GM12892 (cell line): ENCODE results near the gene HSPA4.

Experiments
- DNase-seq: peaks from one replicate; pipeline ENCODE4 v3.0.0; 2011; ENCODE audit not compliant: insufficient read length
- FAIRE-seq: peaks from 2 replicates; lab custom pipeline; 2011; peaks lifted over from hg19 to GRCh38; lab: Jason Lieb, UNC
- POLR2A ChIP-seq: IDR thresholded peaks from 2 replicates; pipeline ENCODE4 v1.6.1; 2011; ENCODE audit warnings: low read depth, low read length, control low read depth
- POLR2AphosphoS5 ChIP-seq: IDR thresholded peaks from 2 replicates; pipeline ENCODE4 v1.6.1; 2011; ENCODE audit warnings: low read depth, low read length, control low read depth
- TAF1 ChIP-seq: IDR thresholded peaks from 2 replicates; pipeline ENCODE4 v1.6.1; 2011; ENCODE audit warnings: low read depth, mild to moderate bottlenecking, control low read depth, low read length, borderline replicate concordance

The HSPA4 gene

GRCh38 chr5:133150909-133151544 is 99.2 kb downstream of the HSPA4 start:
- no peak for TF ChIP-seq POLR2AphosphoS5
- TF ChIP-seq TAF1 = no peak
- TF ChIP-seq POLR2A = no peak
- FAIRE-seq = no peak
- no peak for DNase-seq

DNA sequence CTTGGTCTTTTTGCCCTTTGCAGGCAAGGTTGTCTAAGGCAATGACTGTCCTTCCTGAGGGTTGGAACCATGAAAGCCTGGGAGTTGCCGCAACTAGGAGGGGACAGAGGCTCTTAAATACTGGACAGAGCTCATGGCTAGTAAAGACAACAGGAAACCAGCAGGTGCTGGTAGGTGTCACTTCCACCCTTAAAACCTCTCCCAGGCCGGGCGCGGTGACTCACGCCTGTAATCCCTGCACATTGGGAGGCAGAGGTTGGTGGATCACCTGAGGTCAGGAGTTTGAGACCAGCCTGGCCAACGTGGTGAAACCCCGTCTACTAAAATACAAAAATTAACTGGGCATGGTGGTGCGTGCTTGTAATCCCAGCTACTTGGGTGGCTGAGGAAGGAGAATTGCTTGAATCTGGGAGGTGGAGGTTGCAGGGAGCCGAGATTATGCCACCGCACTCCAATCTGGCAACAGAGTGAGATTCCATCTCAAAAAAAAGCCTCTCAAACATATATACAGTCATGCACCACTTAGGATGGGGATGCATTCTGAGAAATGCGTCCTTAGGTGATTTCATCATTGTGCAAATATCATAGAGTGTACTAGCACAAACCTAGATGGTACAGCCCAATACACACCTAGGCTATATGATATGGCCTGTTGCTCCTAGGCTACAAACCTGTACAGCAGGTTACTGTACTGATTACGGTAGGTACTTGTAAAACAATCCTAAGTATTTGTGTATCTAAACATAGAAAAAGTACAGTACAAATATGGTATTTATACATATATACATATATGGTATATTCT is 102.7 kb downstream of the HSPA4 start:
- FAIRE-seq = no peak
- TF ChIP-seq POLR2A = no peak
- no peak for TF ChIP-seq POLR2AphosphoS5
- TF ChIP-seq TAF1 = no peak

GRCh38 chr5:133155326-133155969 is 103.6 kb downstream of the HSPA4 start:
- DNase-seq (no peak), FAIRE-seq (no peak)
- no peak for TF ChIP-seq POLR2A

More for the DNA sequence above, 102.7 kb downstream of the HSPA4 start:
- DNase-seq = no peak
